Right forelimb (tissue), 1 donor: Measurements from ENCODE around the gene SLC5A9.
"Not testable (repeated sequence)": the region's sequence is repeated elsewhere in the genome, so short reads cannot be mapped to it uniquely, and the experiment has no call there.

ENCODE experiments used
- DNase-seq: peaks from one replicate; pipeline ENCODE4 v3.0.0-alpha.2; 2018

SLC5A9 gene

DNA sequence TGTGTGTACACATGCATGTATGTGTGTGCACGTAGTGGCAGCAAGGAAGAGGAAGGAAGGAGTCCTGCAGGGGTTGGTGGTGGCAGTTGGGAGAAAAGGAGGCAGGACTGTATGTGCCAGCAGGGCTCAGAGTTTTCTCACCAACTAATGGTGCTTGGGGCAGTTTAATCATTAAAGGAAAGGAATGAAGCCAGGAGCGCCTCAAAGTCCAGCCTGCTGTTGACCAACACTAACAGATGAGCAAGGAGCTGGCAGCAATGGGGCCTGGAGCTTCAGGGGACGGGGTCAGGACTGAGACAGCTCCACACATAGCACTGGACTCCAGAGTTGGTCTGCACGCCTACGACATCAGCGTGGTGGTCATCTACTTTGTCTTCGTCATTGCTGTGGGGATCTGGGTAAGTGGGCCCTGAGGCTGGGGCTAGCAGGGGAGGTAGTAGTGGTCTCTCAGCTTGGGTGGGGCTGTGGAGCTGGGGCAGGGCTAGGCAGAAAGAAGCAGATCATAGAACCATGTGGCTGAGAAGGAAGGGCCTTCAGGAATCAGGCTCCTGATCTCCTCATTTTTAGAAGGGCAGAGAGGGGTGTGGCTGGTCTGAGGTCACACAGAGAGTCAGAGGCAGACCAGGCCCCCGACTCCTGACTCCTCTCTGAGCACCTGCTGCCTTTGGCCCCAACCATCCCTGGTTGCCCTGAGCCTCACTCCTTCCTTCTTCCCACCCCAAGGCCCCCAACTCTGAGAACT is at the start of gene SLC5A9:
TSS of gene SLC5A9 (plus strand) at position 216 of the 742 bp plus-strand sequence. CDS start at position 237, 21 bp downstream.
- DNase-seq, result no peak

DNA sequence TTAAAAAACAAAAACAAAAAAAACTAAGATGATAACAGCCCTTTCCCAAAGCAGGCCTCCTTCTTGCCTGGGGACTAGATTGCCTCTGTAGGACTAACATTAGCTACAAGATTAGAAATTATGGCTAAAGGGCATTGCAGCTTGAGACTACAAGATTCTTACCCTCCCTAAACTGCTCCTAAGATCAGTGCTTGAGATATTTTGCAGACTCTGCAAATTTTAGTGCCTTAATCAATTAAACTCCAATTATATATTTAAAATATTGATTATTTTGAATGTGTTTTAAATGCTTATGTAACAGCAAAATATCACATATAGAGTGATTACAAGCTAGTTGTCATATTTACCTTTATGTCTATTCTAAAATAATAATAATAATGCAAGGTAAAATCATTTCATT is 47.4 kb upstream of the SLC5A9 start:
- no peak for DNase-seq

DNA sequence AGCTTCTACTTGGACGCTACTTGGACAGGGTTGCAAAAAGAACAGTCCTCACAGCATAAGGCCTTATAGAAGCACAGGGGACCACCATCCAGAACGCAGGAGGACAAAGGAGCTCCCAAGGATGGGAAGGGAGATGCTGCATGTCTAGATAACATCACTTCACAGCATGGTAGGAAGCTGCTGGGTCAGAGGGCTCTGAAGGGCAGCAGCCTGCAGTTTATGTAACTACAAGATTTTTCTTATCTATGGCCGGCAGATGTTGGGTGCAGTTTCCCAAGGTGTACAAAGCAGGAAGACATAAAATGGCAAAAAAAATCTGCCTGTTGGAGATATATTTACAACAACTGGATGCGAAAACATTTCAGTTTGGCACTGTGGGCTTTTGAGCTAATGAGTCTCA is 45.3 kb upstream of the SLC5A9 start:
- DNase-seq, result no peak

DNA sequence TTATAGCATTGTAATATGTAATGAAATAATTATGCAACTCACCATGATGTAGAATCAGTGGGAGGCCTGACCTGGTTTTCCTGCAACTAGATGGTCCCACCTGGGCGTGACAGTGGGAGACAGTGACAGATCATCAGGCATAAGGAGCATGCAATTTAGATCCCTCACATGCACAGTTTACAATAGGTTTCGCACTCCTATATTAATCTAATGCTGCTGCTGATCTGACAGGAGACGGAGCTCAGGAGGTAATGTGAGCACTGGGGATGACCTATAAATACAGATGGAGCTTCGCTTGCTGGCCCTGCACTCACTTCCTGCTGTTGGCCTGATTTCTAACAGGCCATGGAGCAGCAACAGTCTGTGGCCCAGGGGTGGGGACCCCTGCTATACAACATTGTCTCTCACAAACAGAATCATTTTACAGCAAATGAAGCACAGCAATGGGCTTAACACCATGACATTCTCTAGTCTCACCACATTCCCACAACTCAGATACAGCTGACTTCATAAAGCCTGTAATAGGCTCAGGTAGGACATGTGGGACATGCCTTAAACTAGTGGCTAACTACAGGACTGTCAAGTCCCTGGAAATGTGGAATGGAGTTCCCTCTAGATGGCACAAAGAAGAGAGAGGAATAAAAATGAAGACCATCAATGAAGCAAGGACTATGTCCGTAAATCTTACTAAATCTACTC is 40.7 kb upstream of the SLC5A9 start:
- no peak for DNase-seq

DNA sequence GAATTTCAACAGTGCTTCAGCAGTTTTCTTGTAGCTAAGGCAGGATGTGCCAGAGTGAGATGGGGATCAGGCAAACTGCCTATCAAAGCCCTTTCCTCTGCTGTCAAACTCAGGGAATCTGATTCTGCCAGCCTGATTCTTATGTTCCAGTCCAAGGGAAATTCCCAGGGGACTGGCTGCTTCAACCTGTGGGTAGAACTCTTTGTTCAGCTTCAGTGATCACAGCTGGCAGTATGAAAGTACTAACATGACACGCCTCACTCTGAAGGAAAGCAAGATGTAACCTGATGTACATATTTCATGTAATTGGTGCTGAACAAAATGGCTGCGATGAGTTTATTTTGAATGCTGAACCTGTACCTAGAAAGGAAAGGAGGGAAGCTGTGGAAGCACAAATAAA is 40.1 kb upstream of the SLC5A9 start:
- no peak for DNase-seq

DNA sequence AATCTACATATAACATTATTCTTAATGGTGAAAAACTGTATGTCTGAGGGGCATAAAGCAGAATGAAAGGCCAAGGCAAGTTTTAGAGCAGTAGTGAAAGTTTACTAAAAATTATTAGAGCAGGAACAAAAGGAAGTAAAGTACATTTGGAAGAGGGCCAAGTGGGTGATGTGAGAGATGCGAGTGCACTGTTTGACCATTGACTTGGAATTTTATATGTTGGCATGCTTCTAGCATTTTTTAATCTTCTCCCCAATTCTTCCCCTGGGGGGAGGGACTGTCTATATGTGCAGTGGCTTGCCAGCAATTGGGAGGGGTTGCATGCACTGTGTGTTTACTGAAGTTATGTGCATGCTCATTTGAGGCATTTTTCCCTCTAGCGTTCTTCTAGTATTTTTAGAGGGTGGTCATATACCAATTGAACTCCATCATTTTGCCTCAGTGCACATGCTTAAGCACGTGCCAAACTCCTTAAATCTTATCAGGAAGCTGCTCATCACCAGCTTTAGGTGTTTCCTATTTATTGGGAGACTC is 36.1 kb upstream of the SLC5A9 start:
- DNase-seq, result no peak

DNA sequence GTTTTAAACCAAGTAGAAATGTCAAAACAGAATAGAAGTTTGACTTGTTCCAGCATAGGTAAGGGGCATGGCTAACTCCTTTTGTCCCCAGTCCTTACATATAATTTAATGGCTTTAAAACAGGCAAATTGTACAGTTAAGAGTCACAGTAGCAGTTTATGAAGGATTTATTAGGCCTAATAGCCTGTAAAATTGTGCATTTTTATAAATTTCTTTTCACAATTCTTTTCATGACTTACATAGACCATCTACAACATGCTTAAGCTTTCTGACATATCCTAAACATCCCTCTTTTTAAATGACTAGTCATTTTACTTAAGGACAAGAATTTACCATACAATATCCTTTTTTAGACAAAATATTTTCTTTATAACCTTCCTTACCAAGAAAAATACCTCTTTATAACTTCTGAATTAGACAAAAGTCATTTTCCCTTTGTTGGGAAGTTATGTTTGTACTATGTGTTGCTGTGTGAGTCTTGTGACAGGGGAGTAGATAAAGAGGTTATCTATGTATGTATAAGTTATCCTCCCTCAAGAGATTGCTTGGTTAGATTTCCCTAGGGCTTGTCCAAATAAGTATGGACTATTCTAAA is 34.5 kb upstream of the SLC5A9 start:
- no peak for DNase-seq

DNA sequence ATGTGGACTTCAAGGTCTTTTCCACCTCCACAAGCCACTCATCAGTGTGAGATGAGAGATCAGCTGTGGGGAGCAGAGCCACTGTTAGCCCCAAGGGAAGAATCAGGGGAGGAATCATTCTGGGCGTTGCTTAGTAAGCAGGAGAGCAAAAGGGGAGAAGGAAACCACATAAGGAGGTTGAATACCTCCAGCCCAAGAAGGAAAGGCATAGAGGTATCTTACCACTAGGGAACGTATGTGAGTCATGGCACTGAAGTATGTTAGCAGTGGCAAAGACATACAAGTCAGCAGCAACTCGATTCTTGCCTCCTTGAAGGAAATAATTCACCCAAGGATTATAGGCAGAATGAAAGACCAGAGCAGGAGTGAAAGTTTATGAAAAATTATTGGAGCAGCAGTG is 31.6 kb upstream of the SLC5A9 start:
- DNase-seq, result no peak

DNA sequence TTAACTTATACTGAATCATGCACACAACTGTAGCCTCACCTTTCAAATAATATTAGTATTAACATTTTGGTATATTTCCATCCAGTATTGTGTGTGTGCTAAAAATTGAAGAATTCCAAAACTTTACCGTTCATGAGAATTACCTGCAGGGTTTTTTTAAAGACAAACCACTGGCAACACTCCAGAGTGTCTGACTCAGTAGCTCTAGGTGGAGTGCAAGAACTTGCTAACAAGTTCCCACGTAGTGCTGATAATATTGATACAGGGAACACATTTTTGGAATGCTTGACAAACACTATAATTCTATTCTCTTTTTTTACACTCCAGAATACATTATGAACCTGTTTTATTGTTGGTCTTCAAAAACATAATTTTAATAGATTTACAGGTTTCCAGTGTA is 27.7 kb upstream of the SLC5A9 start:
- no peak for DNase-seq

DNA sequence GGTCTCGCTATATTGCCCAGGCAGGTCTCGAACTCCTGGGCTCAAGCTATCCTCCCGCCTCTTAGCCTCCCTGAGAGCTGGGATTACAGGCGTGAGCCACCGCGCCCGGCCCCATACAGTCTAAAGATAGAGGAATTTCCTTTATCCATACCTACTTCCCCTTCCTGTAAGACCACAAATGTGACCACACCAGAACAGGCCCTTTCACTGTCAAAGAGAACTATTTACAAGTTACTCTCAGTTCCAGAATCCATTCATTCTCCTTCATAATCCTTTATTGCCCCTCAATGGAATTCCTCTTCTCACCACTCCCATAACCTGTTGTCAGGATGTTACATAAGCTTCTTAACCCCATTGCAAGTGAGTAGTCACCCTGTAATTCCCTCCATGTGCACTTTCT is 26.3 kb upstream of the SLC5A9 start:
- DNase-seq, result no peak

DNA sequence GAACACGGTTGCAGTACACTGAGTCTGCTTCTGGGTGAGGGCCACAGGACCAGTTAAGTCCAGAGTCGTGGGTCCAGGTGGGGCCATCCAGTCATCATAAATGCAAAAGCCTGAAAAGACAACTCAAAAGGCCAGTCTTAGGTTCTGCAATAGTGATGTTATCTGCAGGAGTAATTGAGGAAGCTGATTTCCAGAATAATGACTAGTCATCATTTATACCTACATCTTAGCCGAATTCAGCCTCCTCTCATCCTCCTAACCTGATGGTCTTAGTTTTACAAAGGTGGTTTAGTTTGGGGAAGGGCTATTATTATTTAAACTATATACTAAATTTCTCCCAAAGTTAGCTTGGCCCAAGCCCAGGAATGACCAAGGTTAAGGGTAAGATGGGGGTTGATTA is 23.5 kb upstream of the SLC5A9 start:
- DNase-seq, result no peak

DNA sequence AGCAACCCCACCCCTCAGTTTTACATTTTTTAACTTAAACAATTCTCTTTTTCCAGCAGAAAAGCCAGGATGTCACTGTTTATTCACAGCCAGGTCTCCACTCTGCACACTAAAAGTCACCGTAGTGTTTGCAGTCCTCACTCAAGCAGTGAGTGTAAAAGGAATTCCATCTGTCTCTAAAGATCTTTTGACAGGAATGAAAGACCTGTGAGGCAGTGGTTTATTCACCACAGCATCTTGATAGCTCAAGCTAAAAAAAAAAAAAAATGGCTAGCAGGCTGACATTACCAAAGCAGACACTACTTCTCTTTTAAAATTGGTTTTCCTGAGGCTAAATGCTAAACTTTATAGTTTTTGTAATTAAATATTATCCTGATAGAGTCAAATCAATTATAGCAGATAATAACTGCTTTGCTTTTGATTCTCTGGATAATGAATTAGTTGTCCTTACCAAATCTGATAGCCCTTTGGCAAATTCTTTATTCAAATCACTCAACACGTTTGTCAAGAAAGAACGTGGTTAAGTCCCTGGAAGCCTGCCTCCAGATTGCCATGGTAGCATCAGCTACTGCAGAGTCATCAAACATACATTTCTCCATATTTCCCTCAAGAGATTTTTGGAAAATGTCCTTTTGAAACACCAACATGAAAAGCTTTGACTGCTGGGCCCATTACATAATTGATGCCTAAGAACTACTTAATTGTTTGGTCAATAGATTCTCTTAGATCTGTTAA is 22.2 kb upstream of the SLC5A9 start:
- DNase-seq, result no peak

DNA sequence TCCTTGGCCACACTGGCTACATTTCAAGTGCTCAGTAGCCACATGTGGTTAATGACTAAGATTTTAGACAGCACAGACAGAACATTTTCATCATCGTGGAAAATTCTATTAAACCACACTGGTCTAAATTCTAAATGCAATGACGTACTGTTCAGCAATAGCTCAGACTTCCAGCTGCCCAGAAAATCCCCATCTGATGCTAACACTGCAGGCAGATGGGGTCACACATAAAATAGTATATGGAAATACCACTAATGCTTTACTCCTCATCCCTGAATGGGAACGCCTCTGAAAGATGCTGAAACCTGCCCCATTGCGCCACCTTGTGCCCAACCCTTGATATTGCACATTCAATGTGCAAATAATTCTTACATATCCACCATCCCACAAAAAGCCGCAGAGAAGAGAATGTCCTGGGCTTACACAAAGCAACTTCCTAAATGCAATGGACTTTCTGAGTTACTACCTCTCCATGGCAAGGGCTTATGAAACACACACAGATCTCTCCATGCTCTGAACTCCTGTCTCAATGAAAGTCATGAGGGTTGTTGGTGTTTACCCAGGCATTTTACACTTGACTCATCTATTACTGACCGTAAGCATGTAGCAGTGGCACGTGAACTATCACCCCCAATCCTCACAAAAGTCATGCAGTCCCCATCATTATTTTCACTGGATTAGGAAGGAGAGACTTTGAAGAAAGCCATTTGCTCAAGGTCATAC is 20.3 kb upstream of the SLC5A9 start:
- DNase-seq, result peak; percentile 80

DNA sequence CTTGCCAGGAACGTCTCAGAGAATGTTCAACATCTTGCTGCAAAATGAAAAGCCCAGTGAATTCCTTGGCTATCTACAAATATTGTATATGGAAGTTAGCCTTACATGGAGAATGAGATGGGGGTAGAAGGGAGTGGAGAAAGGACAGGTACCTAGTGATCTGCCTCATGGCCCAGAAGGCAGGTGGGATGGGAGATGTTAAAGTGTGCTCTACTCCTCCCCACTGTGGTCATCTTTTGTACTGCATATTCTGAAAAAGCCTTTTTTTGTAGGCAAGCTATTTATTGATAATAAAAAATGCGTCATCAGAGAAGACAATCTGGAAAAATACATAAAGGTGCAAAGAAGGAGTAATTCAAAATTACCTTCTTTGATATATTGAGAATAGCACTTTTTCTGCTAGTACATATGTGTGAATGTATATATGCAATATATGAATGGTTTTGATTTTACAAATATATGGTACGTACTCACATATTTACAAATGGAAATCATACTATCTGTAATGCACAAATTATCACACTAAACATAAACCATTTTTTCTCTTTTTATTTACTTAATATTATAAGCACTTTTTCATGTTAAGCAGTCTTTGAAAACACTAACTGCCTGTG is 19.1 kb upstream of the SLC5A9 start:
- no peak for DNase-seq

DNA sequence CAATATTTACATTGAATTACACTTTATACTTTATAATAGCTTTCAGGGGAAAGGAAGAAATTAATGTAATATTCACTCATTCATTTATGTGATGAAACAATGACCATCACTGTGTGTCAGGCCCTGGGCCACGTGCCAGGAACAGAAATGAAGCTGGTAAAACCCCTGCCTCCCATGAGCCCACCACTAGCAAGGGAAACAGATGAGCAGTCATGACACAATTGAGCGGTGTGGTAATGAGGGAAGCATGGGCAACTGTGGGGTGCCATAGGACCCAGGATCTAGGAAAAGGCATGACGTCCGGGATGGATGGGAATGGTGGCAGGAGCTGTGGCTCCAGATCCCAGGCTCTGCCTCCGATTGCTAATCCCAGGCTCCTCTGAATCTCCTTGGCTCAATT is 17.0 kb upstream of the SLC5A9 start:
- DNase-seq, result no peak

DNA sequence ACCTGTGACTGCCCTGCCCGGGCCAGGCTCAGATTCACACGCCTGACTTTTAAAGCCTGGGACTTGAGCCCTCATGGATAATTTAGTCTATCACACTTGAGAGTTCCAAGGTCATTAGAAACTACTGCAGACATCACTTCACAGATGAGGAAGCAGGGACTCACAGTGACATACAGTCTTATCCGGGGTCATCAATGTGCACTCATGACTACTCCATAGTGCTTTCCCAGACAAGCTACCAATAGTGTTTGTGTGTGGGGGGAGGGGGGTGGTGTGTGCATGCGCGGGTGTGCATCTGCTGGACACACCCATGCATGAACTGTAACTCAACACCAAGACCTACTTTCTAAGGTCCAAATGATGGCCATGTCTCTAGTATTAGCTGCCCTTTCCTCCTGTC is 16.1 kb upstream of the SLC5A9 start:
- DNase-seq, result no peak

DNA sequence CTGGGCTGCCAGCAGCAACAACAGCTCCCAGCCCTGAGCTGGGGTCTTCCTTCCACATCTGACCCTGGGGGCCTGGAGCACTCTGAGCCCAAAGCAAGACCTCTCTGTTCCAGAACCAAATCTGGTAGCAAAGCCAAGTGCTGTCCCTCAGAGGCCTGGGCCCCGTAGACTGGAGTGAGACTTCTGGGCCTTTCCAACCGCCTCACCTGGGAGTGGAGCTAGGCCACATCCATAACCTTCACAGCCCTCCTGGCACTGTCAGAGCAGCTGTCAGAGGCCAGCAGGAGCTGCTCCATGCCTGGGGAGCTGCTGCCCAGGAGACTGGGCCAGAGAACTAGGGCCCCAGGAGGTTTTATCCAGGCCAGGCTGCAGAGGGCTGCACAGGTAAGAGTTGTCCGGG is 15.4 kb upstream of the SLC5A9 start:
- DNase-seq, result no peak

DNA sequence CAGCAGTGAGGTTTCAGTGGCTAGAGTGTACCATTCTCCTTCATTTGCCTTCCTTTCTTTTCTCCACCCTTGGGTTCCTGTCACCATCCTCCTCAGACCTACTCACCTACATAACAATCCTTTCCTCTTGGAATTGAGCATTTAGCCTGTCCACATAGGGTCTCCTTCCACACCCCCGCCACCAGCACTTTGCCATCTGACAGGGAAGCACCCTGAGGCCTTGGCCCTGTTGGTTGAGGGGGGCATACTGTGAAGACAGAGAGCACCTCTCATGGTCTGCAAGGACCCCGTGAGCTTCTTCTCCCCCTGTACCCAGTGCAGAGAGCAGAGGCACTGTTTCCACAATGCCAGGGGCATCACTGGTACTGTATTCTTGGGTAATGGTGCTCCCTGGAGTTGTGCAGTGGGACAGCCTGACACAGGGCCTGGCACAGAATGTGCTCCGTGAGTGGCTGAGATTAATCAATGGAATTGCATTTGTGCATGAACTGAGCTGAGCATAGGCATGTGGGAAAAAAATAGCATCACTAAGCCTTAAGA is 14.9 kb upstream of the SLC5A9 start:
- DNase-seq, result no peak

DNA sequence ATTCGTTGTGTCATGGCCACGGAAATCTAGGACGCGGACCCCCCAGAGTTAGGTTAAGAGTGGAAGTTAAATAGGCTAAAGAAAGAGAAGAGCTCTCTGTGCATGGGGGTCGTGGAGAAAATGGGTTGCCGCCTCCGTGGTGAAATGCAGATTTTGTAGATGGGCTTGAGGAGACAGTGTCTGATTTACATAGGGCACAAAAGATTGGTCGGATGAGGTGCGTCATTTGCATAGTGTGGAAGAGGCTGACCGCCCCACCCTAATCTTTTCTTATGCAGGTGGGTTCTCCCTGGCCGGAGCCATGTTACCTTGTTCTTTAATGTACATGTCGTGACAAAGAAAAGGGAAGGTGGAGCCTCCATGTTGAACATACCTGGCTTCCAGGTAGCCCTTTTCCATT is 14.3 kb upstream of the SLC5A9 start:
- no peak for DNase-seq

DNA sequence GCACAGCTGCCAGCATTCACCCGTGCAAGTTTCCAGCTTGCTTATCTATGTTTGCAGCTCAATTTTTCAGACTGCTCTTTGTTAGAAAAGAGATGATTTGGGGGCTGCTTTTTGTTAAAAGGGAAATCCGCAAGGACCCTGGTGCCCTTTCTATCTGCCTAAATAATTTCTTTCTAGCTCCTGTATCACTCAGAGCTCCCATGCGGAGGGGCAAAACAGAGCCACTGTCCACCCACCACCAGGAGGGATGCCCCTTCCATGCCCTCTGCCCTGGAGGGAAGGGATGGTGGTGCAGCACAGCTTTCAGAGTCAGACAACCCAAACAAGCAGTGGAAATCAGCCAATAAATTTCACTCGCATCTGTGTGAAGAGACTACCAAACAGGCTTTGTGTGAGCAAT is 13.9 kb upstream of the SLC5A9 start:
- no peak for DNase-seq

DNA sequence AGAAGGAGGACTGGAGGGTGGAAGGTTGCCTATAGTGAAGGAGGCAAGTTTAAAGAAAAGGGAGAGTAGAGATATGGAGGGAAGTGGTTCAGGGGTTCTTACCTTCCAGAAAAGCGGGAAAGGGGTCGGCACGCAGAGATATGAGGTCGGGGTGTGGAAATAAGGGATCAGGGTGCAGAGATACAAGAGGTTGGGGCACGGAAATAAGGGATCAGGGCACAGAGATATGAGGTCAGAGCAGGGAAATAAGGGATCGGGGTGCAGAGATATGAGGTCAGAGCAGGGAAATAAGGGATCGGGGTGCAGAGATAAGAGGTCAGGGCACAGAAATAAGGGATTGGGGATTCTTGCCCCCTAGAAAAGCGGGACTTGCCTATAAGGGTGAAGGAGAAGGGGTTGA is 9.1 kb upstream of the SLC5A9 start:
- DNase-seq, result not testable (repeated sequence)

DNA sequence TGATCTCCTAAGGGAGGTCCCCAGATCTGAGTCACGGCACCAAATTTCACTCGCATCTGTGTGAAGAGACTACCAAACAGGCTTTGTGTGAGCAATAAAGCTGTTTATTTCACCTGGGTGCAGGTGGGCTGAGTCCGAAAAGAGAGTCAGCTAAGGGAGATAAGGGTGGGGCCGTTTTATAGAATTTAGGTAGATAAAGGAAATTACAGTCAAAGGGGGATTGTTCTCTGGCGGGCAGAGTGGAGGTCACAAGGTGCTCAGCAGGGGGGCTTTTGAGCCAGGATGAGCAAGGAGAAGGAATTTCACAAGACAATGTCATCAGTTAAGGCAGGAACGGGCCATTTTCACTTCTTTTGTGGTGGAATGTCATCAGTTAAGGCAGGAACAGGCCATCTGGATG is 8.2 kb upstream of the SLC5A9 start:
- DNase-seq, result not testable (repeated sequence)
